Endothelial cell of umbilical vein (primary cell): ENCODE measurements around the gene TMPRSS3. TPM values are rescaled to one million over a fixed set of nuclear protein-coding genes. Genes with fewer than 3 reads are reported as not detected.

Source experiments
- BruUV-seq: library from RNA; stranded (reverse); fragments of 400-500 nt; replicated peaks from 2 replicates; lab custom pipeline; 2021; lab: Mats Ljungman, UMichigan
- CTCF ChIA-PET: fragments of 300-600, 350-600 bp; sonication (Branson Sonifier 250); formaldehyde crosslinking; loops from one replicate; lab custom pipeline; 2021; ENCODE audit warnings: antibody characterized with exemption, inconsistent platforms; lab: Charles Lee
- POLR2A ChIA-PET: fragments of 300-600, 350-600 bp; sonication (Branson Sonifier 250); formaldehyde crosslinking; loops from one replicate; lab custom pipeline; 2021; ENCODE audit warnings: antibody characterized with exemption, inconsistent platforms; lab: Charles Lee
- DNase-seq: peaks from one replicate; pipeline ENCODE4 v3.0.0-alpha.2; 2011; ENCODE audit warnings: low read depth, low spot score
- FAIRE-seq: peaks from 2 replicates; lab custom pipeline; 2011; peaks lifted over from hg19 to GRCh38; lab: Jason Lieb, UNC
- H2AFZ ChIP-seq: 2 replicates; pipeline ENCODE4 v1.6.0; 2012; ENCODE audit warnings: low read depth, low read length, control low read depth, inconsistent platforms
- H3K27ac ChIP-seq: 2 replicates; pipeline ENCODE4 v1.5.1; 2011; ENCODE audit warnings: low read depth, mild to moderate bottlenecking, control low read depth, low read length, moderate library complexity; ENCODE audit not compliant: insufficient read depth
- H3K27me3 ChIP-seq, 2 experiments: 2 replicates each; pipeline versions ENCODE4 v1.6.0 to v1.6.1; 2011; ENCODE audit warnings: low read length in 2 of 2, mixed read lengths in 1 of 2; ENCODE audit not compliant: control insufficient read depth in 2 of 2, insufficient read depth in 2 of 2
- H3K36me3 ChIP-seq, 2 experiments: 2 replicates in 1 of 2; 3 replicates in 1 of 2; pipeline ENCODE4 v1.5.1; 2011; ENCODE audit warnings: low read length in 2 of 2, mild to moderate bottlenecking in 1 of 2, moderate library complexity in 1 of 2; ENCODE audit not compliant: control insufficient read depth in 2 of 2, insufficient read depth in 2 of 2; ENCODE audit errors: extremely low read depth in 1 of 2
- H3K4me1 ChIP-seq: 3 replicates; pipeline ENCODE4 v1.5.1; 2011; ENCODE audit warnings: mild to moderate bottlenecking, low read length; ENCODE audit not compliant: control insufficient read depth, insufficient read depth; ENCODE audit errors: extremely low read depth
- H3K4me2 ChIP-seq: 2 replicates; pipeline ENCODE4 v1.6.1; 2011; ENCODE audit warnings: low read length, control low read depth, mixed read lengths; ENCODE audit not compliant: insufficient read depth
- H3K4me3 ChIP-seq, 3 experiments: fragments of 200-600 bp in 1 of 3; sonication (generic), shearing (Covaris generic) in 1 of 3; replicated peaks in 1 of 3; 2 replicates each; pipeline ENCODE4 v1.5.1; 2011 to 2016; ENCODE audit warnings: control low read depth in 3 of 3, low read length in 3 of 3, mild to moderate bottlenecking in 2 of 3, inconsistent platforms in 1 of 3, low read depth in 1 of 3, moderate library complexity in 1 of 3; ENCODE audit not compliant: insufficient read depth in 1 of 3
- H3K79me2 ChIP-seq: 2 replicates; pipeline ENCODE4 v1.6.0; 2012; ENCODE audit warnings: low read length, inconsistent platforms; ENCODE audit not compliant: control insufficient read depth, insufficient read depth
- H3K9ac ChIP-seq: replicated peaks from 2 replicates; pipeline ENCODE3; 2011; ENCODE audit warnings: low read length, control low read depth; ENCODE audit not compliant: insufficient read depth; ENCODE audit errors: extremely low read depth
- H3K9me1 ChIP-seq: replicated peaks from 3 replicates; pipeline ENCODE4 v1.6.0; 2011; ENCODE audit warnings: mild to moderate bottlenecking, low read length; ENCODE audit not compliant: control insufficient read depth, insufficient read depth; ENCODE audit errors: extremely low read depth
- H3K9me3 ChIP-seq: replicated peaks from 2 replicates; pipeline ENCODE4 v1.5.1; 2012; ENCODE audit warnings: low read length, inconsistent platforms; ENCODE audit not compliant: control insufficient read depth, insufficient read depth
- H4K20me1 ChIP-seq: replicated peaks from 2 replicates; pipeline ENCODE3; 2011; ENCODE audit warnings: mild to moderate bottlenecking, low read length; ENCODE audit not compliant: control insufficient read depth, insufficient read depth; ENCODE audit errors: extremely low read depth
- FOS ChIP-seq: IDR thresholded peaks from 2 replicates; pipeline ENCODE4 v1.6.1; 2011; ENCODE audit warnings: mild to moderate bottlenecking, low read length, moderate library complexity, borderline replicate concordance; ENCODE audit not compliant: insufficient read depth
- MYC ChIP-seq: IDR thresholded peaks from one replicate; pipeline ENCODE4 v1.6.1; 2011; ENCODE audit warnings: mild to moderate bottlenecking, low read depth, low read length
- POLR2A ChIP-seq: IDR thresholded peaks from 2 replicates; pipeline ENCODE4 v1.6.1; 2012; ENCODE audit warnings: low read depth, mild to moderate bottlenecking, control low read depth, low read length
- POLR2AphosphoS5 ChIP-seq: IDR thresholded peaks from 2 replicates; pipeline ENCODE4 v1.6.1; 2012; ENCODE audit warnings: low read depth, mild to moderate bottlenecking, control low read depth, low read length, moderate library complexity; ENCODE audit not compliant: insufficient read depth
- dilution Hi-C: fragments of 300-500 bp; cut with MboI; formaldehyde crosslinking; loops from one replicate; pipeline ENCODE4 v1.15.0; 2019; ENCODE audit warnings: low sequenced_read_pairs; ENCODE audit not compliant: extremely low pct_ligation_motif_present
- intact Hi-C: fragments of 100-400 bp; cut with micrococcal nuclease; formaldehyde crosslinking; loops from one replicate; pipeline ENCODE4 v1.10.0; 2022
- polyA plus RNA-seq, 4 experiments: library from polyadenylated mRNA; depleted of rRNA in 3 of 4; stranded (reverse) in 3 of 4; unstranded in 1 of 4; fragments of >200 nt; gene quantifications; 2 replicates each; pipeline versions ENCODE4 v1.2.1 to v1.2.3, GENCODE V29; 2011 to 2012; ENCODE audit warnings: missing spikeins in 1 of 4
- total RNA-seq: library from RNA; stranded (reverse); gene quantifications from 2 replicates; pipeline ENCODE4 v1.2.3, GENCODE V29; 2021
- TF ChIP-seq, protein P1 (sequence below): IDR thresholded peaks from 2 replicates; pipeline ENCODE4 v1.6.1; 2011; ENCODE audit not compliant: insufficient read depth, insufficient read length

Gene TMPRSS3
- total and polyA plus RNA-seq, 2 donors (not counting 3 experiments of a cell fraction or from before 2014, with no cell fraction given), result not detected

DNA sequence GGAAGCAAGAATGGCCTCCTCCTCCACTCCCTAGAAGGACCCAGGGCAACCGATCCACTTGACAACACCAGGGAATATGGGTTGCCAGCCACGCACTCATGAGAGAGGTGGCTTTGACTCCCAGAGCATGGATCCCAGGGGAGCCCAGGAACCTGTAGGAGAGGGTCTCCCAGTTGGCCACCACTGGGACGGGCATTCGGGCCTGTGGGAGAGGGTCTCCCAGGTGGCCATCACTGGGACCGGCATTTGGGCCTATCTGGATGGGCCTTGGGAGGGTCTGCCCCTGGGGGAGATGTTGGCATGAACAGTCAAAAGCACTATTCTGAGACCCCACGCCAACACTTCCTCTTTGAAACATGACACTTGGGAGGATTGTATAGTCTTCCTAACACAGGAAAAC, 30.1 kb downstream of the TMPRSS3 start:
- Histone ChIP-seq H3K4me3 (no peak overlapping the region), H3K9me1 (no peaks in the 10 kb centered on the region), H3K36me3 (no peaks in the 10 kb centered on the region), H3K27ac (no peak overlapping the region), H3K27me3 (peaks cover 0 to 1% of the 10 kb centered on the region in 2 experiments), H4K20me1 (no peaks in the 10 kb centered on the region), H3K9ac (no peak overlapping the region), H2AFZ (no peak overlapping the region), H3K4me1 (no peaks in the 10 kb centered on the region), H3K79me2 (no peaks in the 10 kb centered on the region), H3K9me3 (no peaks in the 10 kb centered on the region), H3K4me2 (no peak overlapping the region)
- BruUV-seq, result no TSS peak
- FAIRE-seq, result no peak
- ChIA-PET CTCF (no interaction called here), POLR2A (no interaction called here)
- no peak for DNase-seq
- TF ChIP-seq MYC (no peak), POLR2AphosphoS5 (no peak)
- dilution Hi-C loops (no loop called here), intact Hi-C loops (no loop called here)

DNA sequence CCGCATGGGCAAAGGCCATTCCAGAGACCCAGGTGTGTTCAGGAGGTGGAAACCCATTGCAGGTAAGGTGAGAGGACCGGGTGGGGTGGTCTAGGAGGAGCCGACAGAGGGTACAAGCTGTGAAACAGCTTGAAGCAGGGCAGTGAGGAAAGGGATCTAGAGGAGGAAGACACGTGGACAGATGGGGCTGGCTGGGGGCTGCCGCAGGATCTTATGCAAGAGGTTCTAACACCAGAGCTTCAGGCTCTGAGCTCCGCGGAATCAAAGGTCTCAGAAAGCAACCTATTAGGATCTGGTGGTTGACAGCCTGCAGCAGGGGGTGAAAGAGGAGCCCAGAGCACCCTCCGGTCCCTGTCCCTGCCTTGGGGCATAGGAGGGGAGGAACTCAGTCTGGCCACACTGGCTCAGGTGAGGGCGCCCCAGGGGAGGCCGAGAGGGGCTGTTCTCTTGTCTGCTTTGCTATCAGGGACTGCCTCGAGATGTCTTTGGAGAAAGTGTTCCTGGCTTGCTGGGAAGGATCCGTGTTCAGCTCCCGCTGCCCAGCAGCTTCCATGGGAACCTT, 31.5 kb downstream of the TMPRSS3 start:
- DNase-seq, result no peak
- no peaks in the 10 kb centered on the region for H3K4me1 ChIP-seq
- no peak overlapping the region for H2AFZ ChIP-seq
- ChIA-PET CTCF (no interaction called here), POLR2A (no interaction called here)
- H4K20me1 ChIP-seq, result no peaks in the 10 kb centered on the region
- no peaks in the 10 kb centered on the region for H3K9me3 ChIP-seq
- intact Hi-C loops, result no loop called here
- H3K27ac ChIP-seq, result no peak overlapping the region
- H3K4me2 ChIP-seq, result no peak overlapping the region
- H3K36me3 ChIP-seq, result no peaks in the 10 kb centered on the region
- no peaks in the 10 kb centered on the region for H3K9me1 ChIP-seq
- H3K27me3 ChIP-seq, result peaks cover 0 to 2% of the 10 kb centered on the region in 2 experiments
- H3K9ac ChIP-seq, result no peak overlapping the region
- FAIRE-seq, result no peak
- dilution Hi-C loops, result no loop called here
- H3K79me2 ChIP-seq, result no peaks in the 10 kb centered on the region
- H3K4me3 ChIP-seq, result no peak overlapping the region
- BruUV-seq, result no TSS peak
- TF ChIP-seq, protein P1, sequence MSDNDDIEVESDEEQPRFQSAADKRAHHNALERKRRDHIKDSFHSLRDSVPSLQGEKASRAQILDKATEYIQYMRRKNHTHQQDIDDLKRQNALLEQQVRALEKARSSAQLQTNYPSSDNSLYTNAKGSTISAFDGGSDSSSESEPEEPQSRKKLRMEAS, result no peak
- no peak for TF ChIP-seq POLR2A
- no peak for TF ChIP-seq FOS
